Gastrocnemius medialis (tissue), 4 donors: ENCODE data around the gene IL1R1.
"Not testable (repeated sequence)": the region's sequence is repeated elsewhere in the genome, so short reads cannot be mapped to it uniquely, and the experiment has no call there.

ENCODE experiments used
- POLR2A ChIP-seq, 2 donors: fragments of 450-650 bp; IDR thresholded peaks; one replicate each; pipeline ENCODE4 v1.6.1; 2017; ENCODE audit warnings: antibody characterized with exemption in 2 of 2, mild to moderate bottlenecking in 2 of 2, moderate library complexity in 2 of 2
- TF ChIP-seq, protein P1 (sequence below), 5 experiments: fragments of 450-650 bp in 3 of 5; fragments of 200-600 bp in 2 of 5; sonication (generic) in 2 of 5; IDR thresholded peaks in 4 of 5; conservative IDR thresholded peaks in 1 of 5; 1 replicate in 4 of 5; 2 replicates in 1 of 5; pipeline ENCODE4 v1.5.1; 2016 to 2019; ENCODE audit warnings: antibody characterized with exemption in 5 of 5, mild to moderate bottlenecking in 3 of 5, moderate library complexity in 3 of 5

- TF ChIP-seq, protein P1, sequence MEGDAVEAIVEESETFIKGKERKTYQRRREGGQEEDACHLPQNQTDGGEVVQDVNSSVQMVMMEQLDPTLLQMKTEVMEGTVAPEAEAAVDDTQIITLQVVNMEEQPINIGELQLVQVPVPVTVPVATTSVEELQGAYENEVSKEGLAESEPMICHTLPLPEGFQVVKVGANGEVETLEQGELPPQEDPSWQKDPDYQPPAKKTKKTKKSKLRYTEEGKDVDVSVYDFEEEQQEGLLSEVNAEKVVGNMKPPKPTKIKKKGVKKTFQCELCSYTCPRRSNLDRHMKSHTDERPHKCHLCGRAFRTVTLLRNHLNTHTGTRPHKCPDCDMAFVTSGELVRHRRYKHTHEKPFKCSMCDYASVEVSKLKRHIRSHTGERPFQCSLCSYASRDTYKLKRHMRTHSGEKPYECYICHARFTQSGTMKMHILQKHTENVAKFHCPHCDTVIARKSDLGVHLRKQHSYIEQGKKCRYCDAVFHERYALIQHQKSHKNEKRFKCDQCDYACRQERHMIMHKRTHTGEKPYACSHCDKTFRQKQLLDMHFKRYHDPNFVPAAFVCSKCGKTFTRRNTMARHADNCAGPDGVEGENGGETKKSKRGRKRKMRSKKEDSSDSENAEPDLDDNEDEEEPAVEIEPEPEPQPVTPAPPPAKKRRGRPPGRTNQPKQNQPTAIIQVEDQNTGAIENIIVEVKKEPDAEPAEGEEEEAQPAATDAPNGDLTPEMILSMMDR (IDR thresholded peaks at IDR 0.05 in 4 of 5, conservative IDR thresholded peaks at IDR 0.05 in 1 of 5) = not testable (repeated sequence)
- not testable (repeated sequence) for TF ChIP-seq POLR2A (IDR thresholded peaks at IDR 0.05)
Measured at GRCh38 chr2:102106813-102107740, 35.5 kb upstream of the IL1R1 start.
